Activated B cell treated with CpG ODN at 0.5 μM for 24 hours (primary cell): ENCODE data around the gene CCNY. TPM values are rescaled to one million over a fixed set of nuclear protein-coding genes. Genes with fewer than 3 reads are reported as not detected.
"Not testable (repeated sequence)": the region's sequence is repeated elsewhere in the genome, so short reads cannot be mapped to it uniquely, and the experiment has no call there.

Source experiments
- ATAC-seq: fragments of 200-7000 bp; cut with Tn5 transposase; one replicate; pipeline ENCODE4 v1.10.0; 2021; ENCODE audit warnings: low read depth, mild to moderate bottlenecking, moderate library complexity
- CTCF ChIA-PET: fragments of 350-600 bp; sonication (Branson Sonifier 250); formaldehyde crosslinking; loops from one replicate; lab custom pipeline; 2021; ENCODE audit warnings: antibody characterized with exemption; lab: Charles Lee
- POLR2A ChIA-PET: fragments of 350-600 bp; sonication (Branson Sonifier 250); formaldehyde crosslinking; loops from one replicate; lab custom pipeline; 2021; ENCODE audit warnings: antibody characterized with exemption; lab: Charles Lee
- DNase-seq: peaks from one replicate; pipeline ENCODE4 v3.0.0; 2022
- H3K27ac Mint-ChIP-seq: one replicate; pipeline ENCODE4 v1.8.0; 2020; ENCODE audit warnings: mixed read lengths
- H3K27me3 Mint-ChIP-seq: one replicate; pipeline ENCODE4 v1.8.0; 2021; ENCODE audit warnings: mixed read lengths
- H3K36me3 Mint-ChIP-seq: one replicate; pipeline ENCODE4 v1.8.0; 2021; ENCODE audit warnings: low read depth, mixed read lengths
- H3K4me1 Mint-ChIP-seq: one replicate; pipeline ENCODE4 v1.8.0; 2021; ENCODE audit warnings: mixed read lengths
- H3K4me3 Mint-ChIP-seq: one replicate; pipeline ENCODE4 v1.8.0; 2020; ENCODE audit warnings: mild to moderate bottlenecking, mixed read lengths
- H3K9me3 Mint-ChIP-seq: one replicate; pipeline ENCODE4 v1.8.0; 2020; ENCODE audit warnings: mixed read lengths
- CTCF ChIP-seq: fragments of 200-600 bp; IDR thresholded peaks from one replicate; pipeline ENCODE4 v1.8.0; 2022; ENCODE audit warnings: antibody characterized with exemption, mild to moderate bottlenecking
- intact Hi-C: fragments of 100-400 bp; cut with micrococcal nuclease; formaldehyde crosslinking; loops from one replicate; pipeline ENCODE4 v1.15.1; 2024
- total RNA-seq: library from RNA; stranded (reverse); gene quantifications from 2 replicates; pipeline ENCODE4 v1.2.3, GENCODE V29; 2022

The CCNY gene
- total RNA-seq, 1 donor from 2014 or later, result 69.2 TPM

DNA sequence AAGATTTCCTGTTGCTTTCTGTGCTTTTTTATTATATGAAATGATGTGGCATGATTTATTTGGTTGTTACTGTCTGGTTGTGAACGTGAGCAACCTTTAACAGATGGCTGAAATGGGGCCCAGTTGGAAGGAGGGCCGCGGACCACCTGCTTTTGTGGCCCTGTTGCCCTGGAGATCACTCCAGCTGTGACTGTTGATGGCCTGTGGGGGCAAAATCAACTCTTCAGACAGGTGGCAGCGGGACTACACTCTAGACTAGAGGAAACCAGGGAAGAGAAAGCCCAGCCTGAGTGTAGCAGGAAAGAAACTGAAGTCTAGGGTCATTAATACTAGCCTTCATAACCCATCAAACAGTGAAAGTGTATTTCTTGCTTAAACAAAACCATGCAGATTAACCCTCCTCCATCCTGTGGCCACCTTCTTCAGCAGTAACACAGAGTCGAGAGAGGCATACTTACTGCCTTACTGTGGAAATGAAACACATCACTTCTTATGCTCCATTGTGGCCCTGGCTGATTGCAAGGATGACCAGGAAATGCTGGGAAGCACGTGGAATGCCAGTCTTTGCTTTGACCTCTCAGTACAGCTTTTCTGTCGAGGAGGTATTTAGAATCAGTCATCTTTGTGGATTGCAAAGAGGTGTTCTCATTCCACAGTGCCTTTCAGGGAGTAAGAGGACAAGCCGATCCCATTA, 80.5 kb downstream of the CCNY start:
- H3K27ac Mint-ChIP-seq, result peak overlapping the region; percentile 9
- POLR2A ChIA-PET, result no interaction called here
- no peak for DNase-seq

GRCh38 chr10:35417313-35417625, 81.0 kb downstream of the CCNY start:
- Mint-ChIP-seq H3K27ac (no peak overlapping the region), H3K4me3 (no peak overlapping the region), H3K4me1 (peaks cover 68% of the 10 kb centered on the region), H3K36me3 (peaks cover 2% of the 10 kb centered on the region), H3K9me3 (no peaks in the 10 kb centered on the region), H3K27me3 (no peaks in the 10 kb centered on the region)
- CTCF ChIA-PET, result interaction anchor here (1.4 to 1.6 kb wide), 2 partner anchors 8 to 146 kb away, joined by 3 to 4 read pairs; no protein-coding TSS in a partner anchor
- ATAC-seq (no peak), DNase-seq (no peak)
- POLR2A ChIA-PET, result no interaction called here
- TF ChIP-seq CTCF, result no peak
- intact Hi-C loops, result loop anchor here (10.0 kb wide), 1 partner anchor 62 kb away; no protein-coding TSS in a partner anchor

More for the DNA sequence above, 80.5 kb downstream of the CCNY start:
- Mint-ChIP-seq H3K4me3 (no peak overlapping the region), H3K36me3 (peaks cover 2% of the 10 kb centered on the region), H3K27me3 (no peaks in the 10 kb centered on the region), H3K4me1 (peaks cover 66% of the 10 kb centered on the region), H3K9me3 (no peaks in the 10 kb centered on the region)
- ATAC-seq, result no peak
- intact Hi-C loops, result loop anchor here (10.0 kb wide), 1 partner anchor 62 kb away; no protein-coding TSS in a partner anchor
- no peak for TF ChIP-seq CTCF
- CTCF ChIA-PET, result interaction anchor here (1.6 kb wide), 1 partner anchor 147 kb away, joined by 4 read pairs; no protein-coding TSS in a partner anchor

- CTCF ChIA-PET, result interaction anchor here (0.6 to 1.6 kb wide), 3 partner anchors 9 to 146 kb away, joined by 3 to 4 read pairs (median 3); no protein-coding TSS in a partner anchor
- ATAC-seq, result no peak
- DNase-seq, result no peak
- H3K4me1 Mint-ChIP-seq, result peaks cover 69% of the 10 kb centered on the region
- H3K27me3 Mint-ChIP-seq, result no peaks in the 10 kb centered on the region
- no peaks in the 10 kb centered on the region for H3K9me3 Mint-ChIP-seq
- no peak overlapping the region for H3K4me3 Mint-ChIP-seq
- no peak overlapping the region for H3K27ac Mint-ChIP-seq
- peaks cover 2% of the 10 kb centered on the region for H3K36me3 Mint-ChIP-seq
- no peak for TF ChIP-seq CTCF
- intact Hi-C loops, result loop anchor here (10.0 kb wide), 1 partner anchor 63 kb away; no protein-coding TSS in a partner anchor
- POLR2A ChIA-PET, result no interaction called here
Measured at GRCh38 chr10:35417795-35418194, 81.5 kb downstream of the CCNY start.

- POLR2A ChIA-PET, H3K27me3 Mint-ChIP-seq, H3K36me3 Mint-ChIP-seq, H3K4me3 Mint-ChIP-seq, H3K9me3 Mint-ChIP-seq, DNase-seq, H3K27ac Mint-ChIP-seq, ATAC-seq: not testable (repeated sequence)
- CTCF ChIA-PET, result interaction anchor here (1.4 kb wide), 1 partner anchor 10 kb away, joined by 3 read pairs; no protein-coding TSS in a partner anchor
- peaks cover 69% of the 10 kb centered on the region for H3K4me1 Mint-ChIP-seq
- intact Hi-C loops, result loop anchor here (10.0 kb wide), 1 partner anchor 64 kb away; no protein-coding TSS in a partner anchor
Measured at GRCh38 chr10:35418580-35418979, 82.3 kb downstream of the CCNY start.

GRCh38 chr10:35420044-35420443, 83.7 kb downstream of the CCNY start:
- no peaks in the 10 kb centered on the region for H3K27me3 Mint-ChIP-seq
- POLR2A ChIA-PET, result no interaction called here
- no peak for ATAC-seq
- no peak overlapping the region for H3K27ac Mint-ChIP-seq
- no peaks in the 10 kb centered on the region for H3K9me3 Mint-ChIP-seq
- CTCF ChIA-PET, result no interaction called here
- no peak for DNase-seq
- no peak overlapping the region for H3K4me3 Mint-ChIP-seq
- TF ChIP-seq CTCF, result no peak
- peaks cover 61% of the 10 kb centered on the region for H3K4me1 Mint-ChIP-seq
- intact Hi-C loops, result no loop called here
- peaks cover 5% of the 10 kb centered on the region for H3K36me3 Mint-ChIP-seq
